Neural progenitor cell (in vitro differentiated cells): ENCODE data around the gene CPNE8. TPM values are rescaled to one million over a fixed set of nuclear protein-coding genes. Genes with fewer than 3 reads are reported as not detected.

Experiments used
- DNase-seq: peaks from one replicate; pipeline ENCODE4 v3.0.0-alpha.2; 2016; ENCODE audit warnings: low spot score
- H2AFZ ChIP-seq: fragments of 200-600 bp; sonication (generic); replicated peaks from 2 replicates; pipeline ENCODE4 v1.6.1; 2016; ENCODE audit warnings: antibody characterized with exemption
- H3F3A ChIP-seq: fragments of 200-600 bp; sonication (generic); 2 replicates; pipeline ENCODE4 v1.6.1; 2016; ENCODE audit warnings: antibody characterized with exemption, low read depth
- H3K27ac ChIP-seq: fragments of 200-600 bp; sonication (generic); 2 replicates; pipeline ENCODE4 v1.5.1; 2016; ENCODE audit warnings: mild to moderate bottlenecking
- H3K27me3 ChIP-seq: fragments of 200-600 bp; sonication (generic); 2 replicates; pipeline ENCODE4 v1.6.1; 2016; ENCODE audit warnings: mild to moderate bottlenecking, moderate library complexity
- H3K36me3 ChIP-seq: fragments of 200-600 bp; sonication (generic); 2 replicates; pipeline ENCODE4 v1.5.1; 2016
- H3K4me1 ChIP-seq: fragments of 200-600 bp; sonication (generic); 2 replicates; pipeline ENCODE4 v1.6.1; 2016; ENCODE audit warnings: mixed run types
- H3K4me2 ChIP-seq: fragments of 200-600 bp; sonication (generic); 2 replicates; pipeline ENCODE4 v1.6.1; 2016
- H3K4me3 ChIP-seq: fragments of 200-600 bp; sonication (generic); 2 replicates; pipeline ENCODE4 v1.5.1; 2016
- H3K79me2 ChIP-seq: fragments of 200-600 bp; sonication (generic); 2 replicates; pipeline ENCODE4 v1.6.1; 2016; ENCODE audit warnings: low read depth
- H3K9ac ChIP-seq: fragments of 200-600 bp; sonication (generic); 2 replicates; pipeline ENCODE4 v1.6.1; 2016
- H3K9me3 ChIP-seq: fragments of 200-600 bp; sonication (generic); 2 replicates; pipeline ENCODE4 v1.5.1; 2016; ENCODE audit warnings: low read depth
- H4K20me1 ChIP-seq: fragments of 200-600 bp; sonication (generic); 2 replicates; pipeline ENCODE4 v1.6.1; 2016; ENCODE audit warnings: low read depth
- H3K27ac Mint-ChIP-seq: 3 replicates; pipeline ENCODE4 v1.8.0; 2021; ENCODE audit warnings: mixed read lengths
- H3K27me3 Mint-ChIP-seq: 2 replicates; pipeline ENCODE4 v1.8.0; 2022; ENCODE audit warnings: low read depth, mild to moderate bottlenecking, inconsistent platforms, moderate library complexity, mixed read lengths; ENCODE audit not compliant: insufficient read depth
- H3K36me3 Mint-ChIP-seq: 3 replicates; pipeline ENCODE4 v1.8.0; 2021; ENCODE audit warnings: mixed read lengths
- H3K4me1 Mint-ChIP-seq: 3 replicates; pipeline ENCODE4 v1.8.0; 2021; ENCODE audit warnings: mixed read lengths
- H3K4me3 Mint-ChIP-seq: 3 replicates; pipeline ENCODE4 v1.8.0; 2021; ENCODE audit warnings: mild to moderate bottlenecking, moderate library complexity, mixed read lengths
- H3K9me3 Mint-ChIP-seq: 3 replicates; pipeline ENCODE4 v1.8.0; 2020; ENCODE audit warnings: mixed read lengths
- CTCF ChIP-seq: fragments of 200-600 bp; sonication (generic); IDR thresholded peaks from 2 replicates; pipeline ENCODE4 v1.5.1; 2017; ENCODE audit warnings: antibody characterized with exemption, mild to moderate bottlenecking
- EZH2 ChIP-seq: fragments of 200-600 bp; sonication (generic); IDR thresholded peaks from 2 replicates; pipeline ENCODE4 v1.6.1; 2017; ENCODE audit warnings: antibody characterized with exemption, mild to moderate bottlenecking, moderate library complexity
- EZH2phosphoT487 ChIP-seq: fragments of 200-600 bp; sonication (generic); IDR thresholded peaks from 2 replicates; pipeline ENCODE4 v1.6.1; 2017; ENCODE audit warnings: antibody characterized with exemption
- total RNA-seq: library from RNA; depleted of rRNA; stranded (reverse); fragments of >200 nt; gene quantifications from 2 replicates; pipeline ENCODE4 v1.2.3, GENCODE V29; 2015; ENCODE audit warnings: low replicate concordance

Gene CPNE8
- total RNA-seq, 1 donor from 2014 or later: 19.5 TPM

GRCh38 chr12:38682521-38682920, 222.9 kb downstream of the CPNE8 start:
- Histone ChIP-seq H4K20me1 (no peaks in the 10 kb centered on the region), H3F3A (no peaks in the 10 kb centered on the region), H3K27me3 (no peaks in the 10 kb centered on the region), H3K4me2 (no peak overlapping the region), H3K36me3 (no peaks in the 10 kb centered on the region), H2AFZ (no peak overlapping the region), H3K27ac (no peak overlapping the region), H3K4me3 (no peak overlapping the region), H3K9ac (no peak overlapping the region), H3K9me3 (no peaks in the 10 kb centered on the region), H3K4me1 (no peaks in the 10 kb centered on the region), H3K79me2 (no peaks in the 10 kb centered on the region)
- Mint-ChIP-seq H3K36me3 (peaks cover 3% of the 10 kb centered on the region), H3K27me3 (no peaks in the 10 kb centered on the region), H3K4me3 (no peak overlapping the region), H3K4me1 (no peaks in the 10 kb centered on the region), H3K9me3 (no peaks in the 10 kb centered on the region), H3K27ac (no peak overlapping the region)
- no peak for TF ChIP-seq CTCF
- TF ChIP-seq EZH2: no peak
- no peak for TF ChIP-seq EZH2phosphoT487
- no peak for DNase-seq

- Mint-ChIP-seq H3K27ac (peak overlapping the region; percentile 76), H3K4me1 (peaks cover 8% of the 10 kb centered on the region), H3K27me3 (no peaks in the 10 kb centered on the region), H3K9me3 (no peaks in the 10 kb centered on the region), H3K4me3 (no peak overlapping the region), H3K36me3 (peaks cover 2% of the 10 kb centered on the region)
- H3K4me2 ChIP-seq: no peak overlapping the region
- no peaks in the 10 kb centered on the region for H4K20me1 ChIP-seq
- no peak overlapping the region for H3K4me3 ChIP-seq
- H3K27me3 ChIP-seq: no peaks in the 10 kb centered on the region
- no peak for TF ChIP-seq EZH2
- no peak for TF ChIP-seq CTCF
- TF ChIP-seq EZH2phosphoT487: no peak
- H2AFZ ChIP-seq: no peak overlapping the region
- no peaks in the 10 kb centered on the region for H3K4me1 ChIP-seq
- H3K36me3 ChIP-seq: no peaks in the 10 kb centered on the region
- no peaks in the 10 kb centered on the region for H3F3A ChIP-seq
- DNase-seq: peak; percentile 6
- no peaks in the 10 kb centered on the region for H3K79me2 ChIP-seq
- no peaks in the 10 kb centered on the region for H3K9me3 ChIP-seq
- no peak overlapping the region for H3K27ac ChIP-seq
- no peak overlapping the region for H3K9ac ChIP-seq
These were observed 235.9 kb downstream of the CPNE8 start for GRCh38 chr12:38669530-38669929.

GRCh38 chr12:38669081-38669480, 236.3 kb downstream of the CPNE8 start:
- no peak overlapping the region for H3K4me3 Mint-ChIP-seq
- H3K4me1 Mint-ChIP-seq: peaks cover 8% of the 10 kb centered on the region
- H3K9me3 Mint-ChIP-seq: no peaks in the 10 kb centered on the region
- Histone ChIP-seq H3K4me1 (no peaks in the 10 kb centered on the region), H3K79me2 (no peaks in the 10 kb centered on the region), H3K9ac (no peak overlapping the region), H3K4me2 (no peak overlapping the region), H3F3A (no peaks in the 10 kb centered on the region), H3K4me3 (no peak overlapping the region), H4K20me1 (no peaks in the 10 kb centered on the region), H2AFZ (no peak overlapping the region), H3K9me3 (no peaks in the 10 kb centered on the region), H3K27me3 (no peaks in the 10 kb centered on the region), H3K36me3 (no peaks in the 10 kb centered on the region), H3K27ac (no peak overlapping the region)
- DNase-seq: no peak
- H3K27me3 Mint-ChIP-seq: no peaks in the 10 kb centered on the region
- peaks cover 2% of the 10 kb centered on the region for H3K36me3 Mint-ChIP-seq
- peak overlapping the region; percentile 76 for H3K27ac Mint-ChIP-seq
- no peak for TF ChIP-seq CTCF
- TF ChIP-seq EZH2phosphoT487: no peak
- no peak for TF ChIP-seq EZH2

GRCh38 chr12:38666425-38666824, 239.0 kb downstream of the CPNE8 start:
- no peaks in the 10 kb centered on the region for H3K79me2 ChIP-seq
- no peak overlapping the region for H3K4me3 Mint-ChIP-seq
- no peak overlapping the region for H3K9ac ChIP-seq
- no peak overlapping the region for H2AFZ ChIP-seq
- no peak overlapping the region for H3K27ac ChIP-seq
- H4K20me1 ChIP-seq: no peaks in the 10 kb centered on the region
- no peaks in the 10 kb centered on the region for H3K9me3 ChIP-seq
- no peaks in the 10 kb centered on the region for H3K4me1 ChIP-seq
- peaks cover 2% of the 10 kb centered on the region for H3K36me3 Mint-ChIP-seq
- no peak overlapping the region for H3K27ac Mint-ChIP-seq
- no peak for TF ChIP-seq EZH2phosphoT487
- no peak for TF ChIP-seq EZH2
- TF ChIP-seq CTCF: no peak
- H3K27me3 Mint-ChIP-seq: no peaks in the 10 kb centered on the region
- H3K36me3 ChIP-seq: no peaks in the 10 kb centered on the region
- DNase-seq: no peak
- no peak overlapping the region for H3K4me3 ChIP-seq
- H3F3A ChIP-seq: no peaks in the 10 kb centered on the region
- H3K9me3 Mint-ChIP-seq: peaks cover 5% of the 10 kb centered on the region
- H3K4me2 ChIP-seq: no peak overlapping the region
- peaks cover 8% of the 10 kb centered on the region for H3K4me1 Mint-ChIP-seq
- no peaks in the 10 kb centered on the region for H3K27me3 ChIP-seq
